ENCODE results near the gene FITM1. TPM values are rescaled to one million over a fixed set of nuclear protein-coding genes. Genes with fewer than 3 reads are reported as not detected.

The FITM1 gene
- total and polyA plus RNA-seq, 8 donors = 0.68 to 1.5 (median 0.99) TPM

- no peak overlapping the region for H3K27ac ChIP-seq
- H3K9me3 ChIP-seq = no peaks in the 10 kb centered on the region
- ATAC-seq (no peak), DNase-seq (peak in 2 of 4 donors; percentile 31 to 62)
- TF ChIP-seq CTCF (IDR thresholded peaks at IDR 0.05) = no peak
- no peak overlapping the region for H3K4me3 ChIP-seq
- peaks cover 0 to 60% of the 10 kb centered on the region in 2 donors for H3K36me3 ChIP-seq
- no peaks in the 10 kb centered on the region for H3K27me3 ChIP-seq
- intact Hi-C loops (cut with DNase I) = loop anchor here in 1 of 2 donors (10.0 kb wide), 1 partner anchor 84 kb away; no protein-coding TSS in a partner anchor
- peaks cover 2 to 39% of the 10 kb centered on the region in 2 donors for H3K4me1 ChIP-seq
Observed at GRCh38 chr14:24098229-24098926, 32.1 kb upstream of the FITM1 start.

- H3K4me1 ChIP-seq = peaks cover 2 to 33% of the 10 kb centered on the region in 2 donors
- no peak overlapping the region for H3K27ac ChIP-seq
- no peak for TF ChIP-seq CTCF (IDR thresholded peaks at IDR 0.05)
- H3K4me3 ChIP-seq = no peak overlapping the region
- H3K9me3 ChIP-seq = no peaks in the 10 kb centered on the region
- DNase-seq (peak in 2 of 4 donors; percentile 32 to 69), ATAC-seq (no peak)
- H3K36me3 ChIP-seq = peaks cover 0 to 68% of the 10 kb centered on the region in 2 donors
- intact Hi-C loops (cut with DNase I) = loop anchor here in 1 of 2 donors (10.0 kb wide), 1 partner anchor 84 kb away; no protein-coding TSS in a partner anchor
- no peaks in the 10 kb centered on the region for H3K27me3 ChIP-seq
Observed at GRCh38 chr14:24098927-24099813, 31.3 kb upstream of the FITM1 start.

GRCh38 chr14:24100197-24100981, 30.1 kb upstream of the FITM1 start:
- no peak overlapping the region for H3K4me3 ChIP-seq
- H3K27me3 ChIP-seq = no peaks in the 10 kb centered on the region
- DNase-seq = peak in 1 of 4 donors; percentile 22
- peaks cover 0 to 25% of the 10 kb centered on the region in 2 donors for H3K4me1 ChIP-seq
- intact Hi-C loops (cut with DNase I) = no loop called here
- H3K27ac ChIP-seq = no peak overlapping the region
- no peak for TF ChIP-seq CTCF (IDR thresholded peaks at IDR 0.05)
- no peaks in the 10 kb centered on the region for H3K9me3 ChIP-seq
- no peak for ATAC-seq
- H3K36me3 ChIP-seq = peaks cover 0 to 68% of the 10 kb centered on the region in 2 donors

GRCh38 chr14:24100982-24101494, 29.4 kb upstream of the FITM1 start:
- Histone ChIP-seq H3K4me3 (no peak overlapping the region), H3K9me3 (no peaks in the 10 kb centered on the region), H3K36me3 (peaks cover 0 to 68% of the 10 kb centered on the region in 2 donors), H3K27me3 (no peaks in the 10 kb centered on the region), H3K27ac (no peak overlapping the region), H3K4me1 (peaks cover 0 to 19% of the 10 kb centered on the region in 2 donors)
- DNase-seq (peak in 1 of 4 donors; percentile 31), ATAC-seq (no peak)
- TF ChIP-seq CTCF (IDR thresholded peaks at IDR 0.05) = no peak
- intact Hi-C loops (cut with DNase I) = no loop called here
